Mammary epithelial cell (primary cell): Measurements from ENCODE around the gene TTC9B.

Source experiments
- EZH2 ChIP-seq: IDR thresholded peaks from 2 replicates; pipeline ENCODE4 v1.6.1; 2012; ENCODE audit warnings: low read length, inconsistent platforms, borderline replicate concordance
- TF ChIP-seq, protein P1 (sequence below), 2 donors: IDR thresholded peaks in 1 of 2; conservative IDR thresholded peaks in 1 of 2; 2 replicates each; pipeline ENCODE4 v1.5.1; 2011 to 2012; ENCODE audit warnings: inconsistent platforms in 2 of 2, low read length in 2 of 2, mild to moderate bottlenecking in 2 of 2, control low read depth in 1 of 2, low read depth in 1 of 2; ENCODE audit not compliant: insufficient read depth in 1 of 2; ENCODE audit errors: extremely low read depth in 1 of 2

DNA sequence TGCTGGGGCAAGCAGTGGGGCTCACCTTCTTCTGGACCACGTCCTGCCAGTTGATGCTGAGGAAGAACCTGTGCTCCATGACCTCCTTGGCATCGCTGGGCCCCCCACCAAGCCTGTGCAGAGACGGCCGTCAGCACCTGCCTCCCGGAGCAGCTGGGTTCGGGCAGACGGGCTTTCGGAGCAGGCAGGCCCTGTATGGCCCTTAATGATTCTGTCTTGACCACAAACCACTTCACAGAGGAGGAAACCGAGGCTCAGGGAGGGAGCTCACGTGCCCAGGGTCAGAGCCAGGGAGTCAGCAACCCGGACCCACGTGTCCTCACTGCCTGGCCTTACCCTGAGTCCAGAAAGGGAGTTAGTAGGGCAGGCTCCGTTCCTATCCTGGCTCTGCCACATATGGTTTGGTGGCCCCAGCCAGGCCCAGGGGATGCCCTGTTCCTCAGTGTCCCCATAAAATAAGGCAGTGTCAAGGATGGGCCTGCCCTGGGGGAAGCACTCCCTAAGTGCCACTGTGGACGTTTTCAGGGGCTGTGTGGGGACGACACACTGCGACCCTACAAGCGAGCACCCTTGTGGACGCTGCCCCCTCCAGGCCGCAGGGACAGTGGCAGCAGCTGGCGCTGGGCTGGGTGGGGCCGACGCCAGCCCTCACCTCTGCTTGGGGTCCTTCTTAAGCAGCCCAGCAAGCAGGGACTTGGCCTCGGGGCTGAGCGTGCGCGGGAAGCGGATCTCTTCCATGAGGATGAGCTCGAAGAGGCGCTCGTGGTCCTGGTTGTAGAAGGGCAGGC, 17.2 kb upstream of the TTC9B start:
- TF ChIP-seq, protein P1, sequence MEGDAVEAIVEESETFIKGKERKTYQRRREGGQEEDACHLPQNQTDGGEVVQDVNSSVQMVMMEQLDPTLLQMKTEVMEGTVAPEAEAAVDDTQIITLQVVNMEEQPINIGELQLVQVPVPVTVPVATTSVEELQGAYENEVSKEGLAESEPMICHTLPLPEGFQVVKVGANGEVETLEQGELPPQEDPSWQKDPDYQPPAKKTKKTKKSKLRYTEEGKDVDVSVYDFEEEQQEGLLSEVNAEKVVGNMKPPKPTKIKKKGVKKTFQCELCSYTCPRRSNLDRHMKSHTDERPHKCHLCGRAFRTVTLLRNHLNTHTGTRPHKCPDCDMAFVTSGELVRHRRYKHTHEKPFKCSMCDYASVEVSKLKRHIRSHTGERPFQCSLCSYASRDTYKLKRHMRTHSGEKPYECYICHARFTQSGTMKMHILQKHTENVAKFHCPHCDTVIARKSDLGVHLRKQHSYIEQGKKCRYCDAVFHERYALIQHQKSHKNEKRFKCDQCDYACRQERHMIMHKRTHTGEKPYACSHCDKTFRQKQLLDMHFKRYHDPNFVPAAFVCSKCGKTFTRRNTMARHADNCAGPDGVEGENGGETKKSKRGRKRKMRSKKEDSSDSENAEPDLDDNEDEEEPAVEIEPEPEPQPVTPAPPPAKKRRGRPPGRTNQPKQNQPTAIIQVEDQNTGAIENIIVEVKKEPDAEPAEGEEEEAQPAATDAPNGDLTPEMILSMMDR (conservative IDR thresholded peaks at IDR 0.05 in 1 of 2, IDR thresholded peaks at IDR 0.05 in 1 of 2; ENCODE audit: extremely low read depth in 1 of 2, insufficient read depth in 1 of 2, low read depth in 1 of 2, low read length in 2 of 2) = no peak
- TF ChIP-seq EZH2 = no peak
